GM12875 (cell line): ENCODE measurements around the gene MEF2B.

ENCODE experiments used
- H3K4me3 ChIP-seq: one replicate; pipeline ENCODE4 v1.5.1; 2011; ENCODE audit warnings: low read depth, low read length, control low read depth
- TF ChIP-seq, protein P1 (sequence below): IDR thresholded peaks from 2 replicates; pipeline ENCODE4 v1.5.1; 2011; ENCODE audit warnings: low read depth, mild to moderate bottlenecking, control low read depth, inconsistent platforms, low read length, moderate library complexity, borderline replicate concordance; ENCODE audit not compliant: insufficient read depth

Gene MEF2B

DNA sequence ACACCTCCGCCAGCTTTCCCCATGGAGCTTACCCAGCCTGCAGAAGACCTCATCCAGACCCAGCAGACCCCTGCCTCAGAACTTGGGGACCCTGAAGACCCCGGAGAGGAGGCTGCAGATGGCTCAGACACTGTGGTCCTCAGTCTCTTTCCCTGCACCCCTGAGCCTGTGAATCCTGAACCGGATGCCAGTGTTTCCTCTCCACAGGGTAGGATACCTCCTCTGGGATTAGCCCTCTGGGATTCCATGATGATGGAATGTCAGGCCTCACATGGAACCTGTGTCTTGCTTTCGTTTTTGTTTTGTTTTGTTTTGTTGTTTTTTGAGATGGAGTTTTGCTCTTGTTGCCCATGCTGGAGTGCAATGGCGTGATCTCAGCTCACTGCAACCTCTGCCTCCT, 23.9 kb upstream of the MEF2B start:
- H3K4me3 ChIP-seq: no peak overlapping the region
- TF ChIP-seq, protein P1, sequence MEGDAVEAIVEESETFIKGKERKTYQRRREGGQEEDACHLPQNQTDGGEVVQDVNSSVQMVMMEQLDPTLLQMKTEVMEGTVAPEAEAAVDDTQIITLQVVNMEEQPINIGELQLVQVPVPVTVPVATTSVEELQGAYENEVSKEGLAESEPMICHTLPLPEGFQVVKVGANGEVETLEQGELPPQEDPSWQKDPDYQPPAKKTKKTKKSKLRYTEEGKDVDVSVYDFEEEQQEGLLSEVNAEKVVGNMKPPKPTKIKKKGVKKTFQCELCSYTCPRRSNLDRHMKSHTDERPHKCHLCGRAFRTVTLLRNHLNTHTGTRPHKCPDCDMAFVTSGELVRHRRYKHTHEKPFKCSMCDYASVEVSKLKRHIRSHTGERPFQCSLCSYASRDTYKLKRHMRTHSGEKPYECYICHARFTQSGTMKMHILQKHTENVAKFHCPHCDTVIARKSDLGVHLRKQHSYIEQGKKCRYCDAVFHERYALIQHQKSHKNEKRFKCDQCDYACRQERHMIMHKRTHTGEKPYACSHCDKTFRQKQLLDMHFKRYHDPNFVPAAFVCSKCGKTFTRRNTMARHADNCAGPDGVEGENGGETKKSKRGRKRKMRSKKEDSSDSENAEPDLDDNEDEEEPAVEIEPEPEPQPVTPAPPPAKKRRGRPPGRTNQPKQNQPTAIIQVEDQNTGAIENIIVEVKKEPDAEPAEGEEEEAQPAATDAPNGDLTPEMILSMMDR: no peak

DNA sequence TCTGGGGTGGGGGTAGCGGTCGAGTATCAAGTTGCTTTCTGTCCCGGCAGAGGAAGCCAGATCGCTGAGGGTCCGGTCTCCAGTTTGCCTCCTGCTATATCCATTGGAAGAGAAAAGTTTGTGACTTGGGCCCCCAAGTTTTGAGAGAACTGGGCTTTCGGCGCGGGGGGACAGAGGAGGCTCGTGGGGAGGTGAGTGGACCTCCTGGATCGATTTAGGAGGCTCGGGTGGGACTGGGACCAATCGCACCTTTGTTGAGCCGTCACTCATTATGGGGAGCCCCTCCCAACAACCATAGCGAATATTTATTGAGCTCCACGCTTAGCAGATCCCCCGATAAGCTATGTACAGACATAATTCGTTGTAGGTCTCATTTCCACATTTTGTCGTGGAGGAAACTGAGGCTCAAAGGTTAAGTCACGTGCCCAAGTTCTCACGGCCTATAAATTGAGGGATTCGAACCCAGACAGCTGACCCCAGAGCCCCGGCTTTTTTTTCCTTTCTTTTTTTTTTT, 22.9 kb upstream of the MEF2B start:
- TF ChIP-seq, protein P1: no peak
- peak overlapping the region; percentile 87 for H3K4me3 ChIP-seq

DNA sequence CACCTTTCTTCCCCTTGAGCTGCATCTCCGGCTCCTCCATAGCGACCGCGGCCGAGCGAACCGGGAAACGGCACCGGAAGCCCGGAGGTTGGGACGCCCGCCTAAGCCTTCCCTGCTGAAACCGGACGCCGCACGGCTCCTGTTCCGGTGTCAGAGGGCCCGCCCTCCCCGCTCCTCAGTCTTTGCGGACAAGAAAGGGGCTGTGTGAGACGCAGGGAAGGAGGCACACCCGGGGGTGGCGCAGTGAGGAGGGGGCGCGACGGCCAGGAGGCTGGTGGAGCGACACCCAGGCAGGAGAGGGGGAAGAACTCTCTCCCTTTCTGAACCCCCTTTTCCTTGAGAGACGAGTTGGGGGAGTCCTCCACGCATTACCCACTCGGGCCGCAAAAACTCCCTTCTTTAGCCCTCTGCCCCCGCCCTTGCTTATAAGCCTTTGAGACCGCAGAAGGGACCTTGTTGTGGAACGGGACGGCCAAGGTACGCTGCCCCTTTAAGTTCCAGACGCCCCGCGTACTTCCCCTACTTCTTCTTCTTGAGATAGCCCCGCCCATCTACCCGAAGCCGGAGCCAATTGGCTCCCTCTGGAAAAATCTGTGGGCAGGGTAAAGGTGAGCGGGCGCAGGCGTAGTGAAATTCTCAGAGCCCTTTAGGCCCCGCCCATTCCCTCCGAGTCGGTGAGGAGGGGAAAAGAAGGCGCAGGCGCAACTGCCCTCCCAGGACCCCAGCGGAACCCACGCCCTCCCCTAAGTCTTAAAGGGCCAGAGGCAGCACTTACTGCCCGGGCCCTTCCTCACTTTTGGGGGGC, 22.2 kb upstream of the MEF2B start, which contains the start of the genes BORCS8 and RFXANK:
BORCS8 (minus strand) TSS at position 75 of the 805 bp plus-strand sequence; CDS start at position 40, 35 bp downstream.
RFXANK (plus strand) TSS at position 181 of the 805 bp plus-strand sequence. CDS start 1,689 bp downstream, outside the sequence.
- TF ChIP-seq, protein P1: no peak
- peak within 1 kb of the TSS; percentile 96 for H3K4me3 ChIP-seq

DNA sequence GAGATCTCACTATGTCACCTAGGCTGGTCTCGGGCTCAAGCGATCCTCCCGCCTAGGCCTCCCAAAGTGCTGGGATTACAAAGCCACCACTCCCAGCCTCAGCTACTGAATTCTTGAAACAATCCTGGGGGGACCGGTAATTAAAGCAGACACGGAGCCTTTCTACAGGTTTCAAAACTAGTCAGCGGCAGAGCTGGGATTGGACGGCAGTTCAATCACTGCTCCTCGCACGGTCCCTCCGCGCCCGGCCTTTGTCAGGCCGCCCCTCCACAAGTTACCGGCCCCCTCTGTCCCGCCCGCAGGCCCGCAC, 21.7 kb upstream of the MEF2B start:
- H3K4me3 ChIP-seq: peak overlapping the region; percentile 96
- TF ChIP-seq, protein P1: no peak

DNA sequence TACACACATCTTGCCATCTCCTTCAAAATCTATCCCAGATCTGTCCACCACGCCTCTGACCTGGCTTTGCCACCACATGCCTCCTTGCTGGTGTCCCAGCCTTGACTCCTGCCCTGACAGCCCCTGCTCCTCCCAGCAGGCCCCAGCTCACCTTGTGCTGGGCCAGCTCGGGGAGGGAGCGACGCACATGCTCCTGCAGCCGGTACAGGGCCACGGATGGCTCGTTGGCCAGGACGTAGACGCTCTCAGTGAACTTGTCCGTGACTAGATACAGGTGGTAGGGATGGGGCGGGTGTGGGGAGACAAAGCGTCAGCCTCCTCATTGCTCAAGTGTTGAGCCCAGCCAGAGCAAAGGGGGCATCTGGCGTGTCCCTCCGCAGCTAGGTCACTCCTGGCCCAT, 16.7 kb upstream of the MEF2B start:
- H3K4me3 ChIP-seq: no peak overlapping the region
- TF ChIP-seq, protein P1: no peak

DNA sequence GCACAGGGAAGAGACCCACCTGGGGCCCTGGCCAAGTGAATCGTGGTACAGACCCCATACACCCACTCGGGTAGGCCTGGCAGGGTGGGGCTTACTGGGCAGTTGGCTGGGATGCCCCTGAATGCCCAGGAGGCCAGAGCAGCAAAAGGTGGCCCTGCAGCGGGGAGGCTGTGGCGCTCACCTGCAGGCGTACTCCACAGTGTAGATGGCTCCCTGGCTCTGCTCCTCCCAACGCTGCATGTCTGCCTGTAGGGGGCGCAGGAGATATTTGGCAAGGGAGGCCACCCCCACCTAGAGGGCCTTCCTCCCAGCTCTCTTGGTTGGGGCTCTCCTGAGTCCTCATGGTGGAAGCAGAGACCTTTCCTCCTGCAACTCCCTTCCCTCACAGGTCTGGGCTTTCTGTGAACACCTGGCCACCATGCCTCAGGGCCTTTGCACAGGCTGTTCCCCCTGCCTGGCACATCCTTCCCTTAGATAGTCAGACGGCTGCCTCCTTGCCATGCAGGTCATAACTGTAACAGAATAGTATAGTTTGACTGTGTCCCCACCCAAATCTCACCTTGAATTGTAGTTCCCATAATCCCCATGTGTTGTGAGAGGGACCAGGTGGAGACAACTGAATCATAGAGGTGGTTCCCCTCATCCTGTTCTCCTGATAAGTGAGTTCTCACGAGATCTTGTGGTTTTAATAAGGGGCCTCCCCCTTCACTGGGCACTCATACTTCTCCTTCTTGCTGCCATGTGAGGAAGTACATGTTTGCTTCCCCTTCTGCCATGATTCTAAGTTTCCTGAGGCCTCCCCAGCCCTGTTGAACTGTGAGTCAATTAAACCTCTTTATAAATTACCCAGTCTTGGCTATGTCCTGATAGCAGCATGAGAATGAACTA, 16.0 kb upstream of the MEF2B start:
- H3K4me3 ChIP-seq: no peak overlapping the region
- TF ChIP-seq, protein P1: peak; percentile 79
